DMS79 treated with DMSO at 0.1 percent for 48 hours (cell line): Measurements from ENCODE around the gene MYEOV.

ENCODE experiments used
- DNase-seq: peaks from one replicate; lab custom pipeline; 2025; lab: John Stamatoyannopoulos, UW

The MYEOV gene

GRCh38 chr11:69319255-69320106 is 25.5 kb downstream of the MYEOV start:
- no peak for DNase-seq

DNA sequence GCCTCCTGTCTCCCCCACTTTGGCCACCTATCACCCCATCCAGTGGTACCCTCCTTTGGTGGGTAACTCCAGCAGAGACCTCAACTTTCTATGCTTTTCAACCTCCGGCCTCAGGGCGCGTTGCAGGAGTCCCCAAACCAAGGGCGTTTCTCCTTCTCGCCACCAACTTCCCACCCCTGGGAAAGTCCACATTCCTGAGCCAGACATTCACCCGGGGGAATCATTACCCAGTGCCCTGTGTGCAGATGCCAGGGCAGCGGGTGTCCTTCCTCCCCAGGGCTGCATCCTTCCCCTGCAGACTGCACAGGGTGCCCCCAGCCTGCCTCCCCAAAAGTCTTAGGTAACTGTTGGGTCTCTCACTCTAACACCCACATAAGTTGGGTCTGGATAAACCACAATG is 26.4 kb downstream of the MYEOV start:
- DNase-seq, result no peak

GRCh38 chr11:69320756-69321741 is 27.1 kb downstream of the MYEOV start:
- DNase-seq, result no peak

DNA sequence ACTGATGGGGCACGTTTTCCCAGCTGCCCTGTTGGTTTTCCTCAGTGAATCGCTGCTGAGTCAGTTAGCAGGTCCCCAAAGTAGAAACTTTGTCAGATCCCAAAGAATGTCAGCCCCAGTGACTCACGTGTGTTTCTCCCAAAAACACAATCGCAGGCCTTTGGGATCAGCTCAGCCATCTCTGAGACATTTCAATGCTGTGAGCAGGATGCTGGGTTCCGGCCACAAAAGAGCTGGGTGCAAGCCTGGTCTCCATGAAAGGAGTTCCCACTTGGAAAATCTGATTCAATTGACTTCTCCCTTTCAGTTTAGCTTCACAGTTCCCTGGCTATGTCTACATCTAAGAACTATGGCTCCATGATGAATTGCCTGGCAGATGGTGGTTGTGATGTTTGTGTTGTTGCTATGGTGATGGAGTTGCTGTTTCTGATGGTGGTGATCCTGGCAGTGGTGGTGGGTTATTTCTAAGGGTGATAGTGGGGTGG is 28.0 kb downstream of the MYEOV start:
- DNase-seq, result no peak

GRCh38 chr11:69325446-69325845 is 31.5 kb downstream of the MYEOV start:
- no peak for DNase-seq

DNA sequence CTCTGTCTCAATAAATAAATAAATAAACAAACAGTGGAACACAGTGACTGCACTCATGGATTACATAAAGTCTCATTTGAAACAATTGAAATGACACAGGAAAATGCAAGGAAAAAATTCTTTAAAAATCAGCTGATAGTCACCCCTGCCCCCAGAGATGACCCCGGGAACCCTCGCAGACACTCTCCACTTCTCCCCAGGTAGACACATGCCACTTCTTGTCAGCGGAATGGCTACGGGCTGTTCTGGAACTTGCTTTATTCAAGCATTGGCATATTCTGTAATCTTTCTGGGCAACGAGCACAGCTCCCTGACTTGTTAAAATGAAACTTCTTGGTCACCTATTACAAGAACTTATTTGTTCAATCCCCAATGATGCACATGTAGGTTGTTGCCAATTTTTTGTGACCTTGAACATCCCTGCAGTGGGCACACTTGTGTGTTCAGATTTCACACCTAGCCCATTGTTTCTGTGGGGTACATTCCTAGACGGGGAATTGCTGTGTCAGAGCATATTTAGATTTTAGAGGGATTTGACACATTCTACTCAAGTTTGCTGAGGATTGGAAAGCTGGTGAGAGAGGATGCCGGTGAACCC is 32.8 kb downstream of the MYEOV start:
- DNase-seq, result no peak

DNA sequence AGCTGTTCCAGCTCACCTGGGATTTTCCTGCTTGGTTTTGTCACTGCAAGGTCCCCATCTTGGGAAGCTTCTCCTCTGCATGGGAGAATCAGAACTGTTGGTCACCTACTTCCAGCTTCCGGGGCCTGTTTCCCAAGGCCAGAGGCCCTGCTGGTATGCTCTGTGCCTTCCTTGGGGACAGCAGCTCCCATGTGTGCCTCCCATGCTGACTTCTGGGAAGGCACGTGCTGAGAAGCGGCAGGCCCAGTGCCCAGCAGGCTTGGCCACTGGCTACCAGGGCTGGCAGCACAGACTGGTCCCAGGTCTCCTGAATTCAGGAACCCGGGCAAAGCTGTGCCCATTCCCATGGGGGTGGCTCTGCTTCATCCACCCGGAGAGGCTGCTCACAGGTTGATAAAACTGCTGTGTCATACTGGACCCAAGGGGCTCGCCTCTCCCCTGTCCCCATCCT is 33.8 kb downstream of the MYEOV start:
- DNase-seq, result no peak

GRCh38 chr11:69328231-69328630 is 34.3 kb downstream of the MYEOV start:
- no peak for DNase-seq

DNA sequence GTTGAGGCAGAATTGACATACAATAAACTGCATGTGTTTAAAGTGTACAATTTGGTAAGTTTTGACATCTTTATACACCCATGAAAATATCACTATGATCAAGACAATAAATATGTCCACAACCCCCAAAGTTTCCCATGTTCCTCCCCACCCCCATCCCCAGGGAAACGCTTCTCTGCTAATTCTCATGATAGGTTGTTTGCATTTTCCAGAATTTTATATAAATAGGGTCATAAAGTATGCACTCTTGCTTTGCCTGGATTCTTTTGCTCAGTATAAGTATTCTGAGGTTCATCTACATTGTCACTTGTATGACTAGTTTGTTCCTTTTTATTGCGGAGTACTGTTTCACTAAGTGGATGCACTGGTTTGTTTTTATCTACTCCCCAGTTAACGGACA is 35.6 kb downstream of the MYEOV start:
- DNase-seq, result no peak

DNA sequence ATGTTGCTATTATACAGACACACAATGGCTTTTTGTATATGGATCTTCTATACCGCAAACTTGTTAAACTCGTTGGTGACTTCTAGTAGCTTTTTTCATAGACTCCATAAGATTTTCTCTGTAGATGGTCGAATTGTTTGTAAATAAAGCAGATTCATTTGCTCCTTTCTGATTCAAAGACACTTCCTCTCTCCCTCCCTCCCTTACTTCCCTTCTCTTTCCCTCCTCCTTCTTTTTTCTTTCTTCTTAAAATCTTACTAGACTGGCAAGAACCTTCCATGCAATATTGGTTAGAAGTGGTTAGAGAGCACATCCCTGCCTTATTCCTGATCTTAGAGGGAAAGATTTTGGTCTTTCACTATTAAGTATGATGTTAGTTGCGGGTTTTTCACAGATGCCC is 36.4 kb downstream of the MYEOV start:
- DNase-seq, result no peak

GRCh38 chr11:69333149-69333710 is 39.3 kb downstream of the MYEOV start:
- DNase-seq, result no peak

- no peak for DNase-seq
These were observed 39.9 kb downstream of the MYEOV start for GRCh38 chr11:69333879-69334278.

DNA sequence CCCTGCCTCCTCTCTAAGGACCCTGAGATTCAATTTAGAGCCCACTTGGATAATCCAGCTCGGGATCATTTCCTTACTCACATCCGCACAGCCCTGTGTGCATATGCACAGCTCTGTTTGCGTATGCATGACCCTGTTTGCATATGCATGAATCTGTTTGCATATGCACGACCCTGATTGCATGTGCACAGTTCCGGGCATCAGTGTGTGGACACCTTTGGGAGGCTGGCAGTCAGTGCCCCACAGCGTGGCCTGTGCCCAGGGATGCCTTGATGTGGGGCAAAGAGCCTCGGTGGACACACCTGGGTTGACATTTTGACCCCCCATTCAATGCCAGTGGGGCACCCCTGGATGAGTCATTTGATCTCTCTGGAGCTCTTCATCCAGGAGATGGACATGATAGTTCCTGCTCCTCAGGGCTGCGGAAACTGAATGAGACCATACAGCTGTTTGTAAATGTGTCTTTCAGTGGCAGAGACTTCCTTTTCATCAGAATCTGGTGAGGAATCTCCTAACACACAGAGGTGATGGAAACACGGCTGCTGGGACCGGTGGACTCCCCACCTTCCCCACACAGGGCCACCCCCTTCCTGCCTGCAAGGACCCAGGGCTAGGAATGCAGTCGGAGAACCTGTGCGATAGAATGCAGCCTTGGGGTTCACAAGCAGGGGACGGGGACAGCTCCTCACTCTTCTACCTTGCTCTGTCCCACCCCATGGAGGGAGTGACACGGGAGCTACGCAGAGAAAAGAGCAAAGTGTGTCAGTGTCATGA is 41.2 kb downstream of the MYEOV start:
- no peak for DNase-seq

- DNase-seq, result no peak
These were observed 41.9 kb downstream of the MYEOV start for GRCh38 chr11:69335781-69336405.

- DNase-seq, result no peak
These were observed 43.3 kb downstream of the MYEOV start for GRCh38 chr11:69337211-69337721.

GRCh38 chr11:69339041-69339733 is 45.2 kb downstream of the MYEOV start:
- no peak for DNase-seq

DNA sequence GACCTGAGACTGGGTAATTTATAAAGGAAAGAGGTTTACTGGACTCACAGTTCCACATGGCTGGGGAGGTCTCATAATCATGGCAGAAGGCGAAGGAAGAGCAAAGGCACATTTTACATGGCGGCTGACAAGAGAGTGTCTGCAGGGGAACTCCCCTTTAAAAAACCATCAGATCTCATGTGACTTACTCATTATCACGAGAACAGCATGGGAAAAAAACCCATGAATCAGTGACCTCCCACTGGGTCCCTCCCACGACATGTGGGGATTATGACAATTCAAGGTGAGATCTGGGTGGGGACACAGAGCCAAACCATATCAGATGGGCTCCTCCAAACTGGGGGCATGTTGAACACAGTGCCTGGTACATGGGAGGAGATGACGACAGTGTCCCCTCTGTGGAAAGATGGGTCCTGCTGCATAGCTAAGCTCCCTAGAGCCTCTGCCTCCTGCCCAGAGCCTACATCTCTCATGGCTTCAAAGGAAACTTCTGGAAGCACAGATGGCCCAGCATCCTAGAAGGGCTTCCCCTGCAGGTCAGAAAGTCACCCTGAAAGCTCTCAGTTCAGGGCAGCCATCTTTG is 46.1 kb downstream of the MYEOV start:
- no peak for DNase-seq

GRCh38 chr11:69342588-69343330 is 48.8 kb downstream of the MYEOV start:
- DNase-seq, result no peak
